ENCODE data around the gene RGS3.
A peak's percentile ranks its signal among the peaks of the same experiment; 100 is the strongest.

RGS3 gene

GRCh38 chr9:113558632-113559502 is 95.3 kb downstream of the RGS3 start:
- DNase-seq: no peak

GRCh38 chr9:113559834-113560800 is 96.6 kb downstream of the RGS3 start:
- no peak for DNase-seq

GRCh38 chr9:113562653-113563381 is 99.3 kb downstream of the RGS3 start:
- no peak for DNase-seq

- DNase-seq: no peak
Observed at GRCh38 chr9:113563826-113564497, 100.4 kb downstream of the RGS3 start.

GRCh38 chr9:113564498-113565237 is 101.1 kb downstream of the RGS3 start:
- peak; percentile 46 for DNase-seq

- DNase-seq: no peak
Observed at GRCh38 chr9:113566016-113566711, 102.6 kb downstream of the RGS3 start.

GRCh38 chr9:113566712-113567071 is 103.2 kb downstream of the RGS3 start:
- DNase-seq: no peak

GRCh38 chr9:113567361-113568080 is 104.0 kb downstream of the RGS3 start:
- no peak for DNase-seq

- no peak for DNase-seq
Observed at GRCh38 chr9:113568081-113568435, 104.5 kb downstream of the RGS3 start.

- DNase-seq: peak; percentile 90
Observed at GRCh38 chr9:113568571-113569321, 105.2 kb downstream of the RGS3 start.

- DNase-seq: no peak
Observed at GRCh38 chr9:113569472-113570060, 106.0 kb downstream of the RGS3 start.

GRCh38 chr9:113570106-113570505 is 106.6 kb downstream of the RGS3 start:
- DNase-seq: no peak

GRCh38 chr9:113570749-113571711 is 107.5 kb downstream of the RGS3 start:
- DNase-seq: no peak

GRCh38 chr9:113572076-113572861 is 108.7 kb downstream of the RGS3 start:
- DNase-seq: no peak

- no peak for DNase-seq
Observed at GRCh38 chr9:113573046-113573958, 109.8 kb downstream of the RGS3 start.

- DNase-seq: no peak
Observed at GRCh38 chr9:113573959-113574352, 110.4 kb downstream of the RGS3 start.
